GM21576 (cell line): Measurements from ENCODE around the gene ITPR1.

ENCODE experiments used
- ATAC-seq: cut with Tn5 transposase; IDR thresholded peaks from one replicate; pipeline ENCODE4 v1.9.1; 2021; ENCODE audit warnings: mild to moderate bottlenecking, moderate library complexity; ENCODE audit not compliant: unreplicated experiment

Gene ITPR1

DNA sequence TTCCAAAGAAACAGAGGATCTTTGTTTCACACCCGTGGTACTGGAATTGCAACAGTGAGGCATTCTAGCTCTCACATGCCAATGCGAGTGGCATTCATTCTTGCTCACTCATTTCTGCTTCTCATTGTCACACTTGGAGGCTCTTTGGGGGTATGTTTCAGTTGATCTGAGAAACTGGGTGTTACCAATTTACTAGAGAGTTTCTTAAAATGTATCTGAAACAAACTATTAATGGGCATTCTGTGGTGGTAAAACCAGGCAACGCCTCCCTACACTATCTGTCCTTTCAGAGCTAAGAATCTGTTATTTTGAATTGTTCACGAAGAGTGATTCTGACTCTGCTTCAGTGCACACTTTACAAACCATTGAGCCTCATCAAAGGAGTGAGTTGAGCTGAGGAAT is 345.5 kb downstream of the ITPR1 start:
- peak; percentile 74 for ATAC-seq

GRCh38 chr3:4839278-4839677 is 346.1 kb downstream of the ITPR1 start:
- ATAC-seq: no peak

- no peak for ATAC-seq
Measured at GRCh38 chr3:4841225-4841624, 348.1 kb downstream of the ITPR1 start.

- no peak for ATAC-seq
Measured at GRCh38 chr3:4841776-4842440, 348.8 kb downstream of the ITPR1 start.

GRCh38 chr3:4843619-4844018 is 350.5 kb downstream of the ITPR1 start:
- no peak for ATAC-seq

- peak; percentile 87 for ATAC-seq
Measured at GRCh38 chr3:4845882-4846281, 352.7 kb downstream of the ITPR1 start.

GRCh38 chr3:4846543-4846942 is 353.4 kb downstream of the ITPR1 start:
- ATAC-seq: no peak

DNA sequence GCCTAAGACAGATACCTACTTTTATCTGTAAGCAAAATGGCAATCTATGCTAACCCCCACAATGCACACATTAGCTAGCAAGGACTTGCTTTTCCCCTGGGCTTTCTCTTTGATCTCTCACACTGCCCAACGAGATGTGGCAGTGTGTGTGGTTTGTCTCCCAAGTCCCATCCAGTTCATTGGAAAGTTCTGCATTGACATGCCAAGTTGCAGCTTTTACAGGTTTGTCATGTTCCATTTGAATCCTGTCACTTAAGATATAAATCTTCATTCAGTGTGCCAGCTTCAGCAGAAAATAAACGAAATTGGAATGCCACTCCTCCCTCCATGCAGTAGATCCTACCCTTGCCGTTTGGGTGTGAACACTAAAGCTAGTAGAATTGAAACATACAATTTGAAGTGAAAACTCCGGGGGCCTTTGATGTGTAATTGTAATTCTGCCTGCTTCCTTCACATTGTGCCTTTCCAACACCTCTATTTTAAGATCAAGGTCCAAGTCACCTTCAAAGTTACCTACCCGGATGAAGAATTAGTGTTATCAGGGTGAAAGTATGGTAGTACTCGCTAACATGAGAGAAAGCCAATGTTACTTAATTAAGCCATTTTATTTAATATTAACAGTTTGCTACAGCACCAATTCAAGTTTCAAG is 355.2 kb downstream of the ITPR1 start:
- no peak for ATAC-seq

DNA sequence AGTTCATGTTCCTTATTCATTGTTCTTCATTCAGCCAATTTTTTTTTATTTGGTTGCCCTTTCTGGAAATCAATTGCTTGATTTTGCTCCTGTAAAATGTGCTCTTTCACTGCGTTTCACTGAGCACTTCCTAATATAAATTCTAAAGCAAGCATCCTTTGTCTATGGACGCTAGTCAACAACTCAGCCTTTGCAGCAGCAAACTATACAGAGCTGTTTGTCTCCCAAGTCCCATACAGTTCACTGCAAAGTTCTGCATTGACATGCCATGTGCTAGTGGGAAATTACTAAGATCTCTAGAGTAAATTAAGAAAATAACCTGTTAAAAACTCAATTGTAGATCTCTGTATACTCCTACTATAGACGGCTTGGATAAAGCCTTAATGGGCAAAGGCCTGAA is 356.0 kb downstream of the ITPR1 start:
- no peak for ATAC-seq

DNA sequence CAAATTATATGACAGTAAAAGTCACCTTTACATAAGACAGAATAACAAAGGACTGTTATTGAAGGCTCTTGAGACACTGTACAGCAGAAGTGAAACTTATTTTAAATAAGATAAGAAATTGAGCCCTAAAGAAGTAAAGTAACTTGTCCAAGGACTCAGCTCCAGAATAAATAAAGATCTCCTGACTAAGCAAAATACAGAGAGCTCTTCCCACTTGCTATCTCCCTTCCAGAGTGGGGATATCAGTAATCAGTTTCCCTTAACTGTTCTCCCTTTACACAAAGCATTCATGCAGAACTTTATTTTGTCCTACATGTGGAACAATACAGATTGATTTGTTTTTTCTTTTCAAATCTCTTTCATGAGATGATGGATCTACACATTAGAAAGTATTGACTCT is 356.6 kb downstream of the ITPR1 start:
- no peak for ATAC-seq

DNA sequence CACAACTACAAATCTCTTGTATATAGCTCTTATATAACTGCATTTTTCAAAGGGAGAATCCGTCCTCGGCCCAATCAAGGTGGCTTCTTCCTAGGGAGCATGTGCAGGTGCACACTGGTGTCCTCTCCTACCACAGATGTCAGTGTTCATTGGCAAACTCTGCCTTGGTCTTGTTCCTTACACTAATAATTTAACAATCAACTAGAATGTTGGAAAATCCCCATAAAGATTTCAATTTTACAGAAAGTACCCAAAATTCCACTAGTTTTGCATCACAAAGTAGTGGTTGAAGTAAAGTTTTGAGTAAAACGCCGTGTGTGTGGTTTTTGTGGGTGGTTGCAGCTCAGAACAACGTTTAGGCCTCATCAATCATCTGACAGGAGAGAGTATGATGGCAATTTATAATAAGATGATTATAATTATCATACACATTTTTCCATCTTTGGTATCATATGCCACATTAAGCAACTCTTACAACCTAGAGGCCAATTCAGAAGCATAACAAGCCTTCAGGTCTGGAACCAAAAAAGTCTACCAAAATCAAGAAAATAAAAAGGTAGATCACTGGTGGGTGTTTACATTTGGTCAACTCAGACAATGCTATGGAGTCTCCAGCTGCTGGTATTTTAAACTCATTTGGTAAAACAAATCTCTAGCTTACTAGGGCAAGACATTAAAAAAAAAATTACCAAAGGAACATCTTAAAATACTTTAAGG is 357.2 kb downstream of the ITPR1 start:
- peak; percentile 2 for ATAC-seq

DNA sequence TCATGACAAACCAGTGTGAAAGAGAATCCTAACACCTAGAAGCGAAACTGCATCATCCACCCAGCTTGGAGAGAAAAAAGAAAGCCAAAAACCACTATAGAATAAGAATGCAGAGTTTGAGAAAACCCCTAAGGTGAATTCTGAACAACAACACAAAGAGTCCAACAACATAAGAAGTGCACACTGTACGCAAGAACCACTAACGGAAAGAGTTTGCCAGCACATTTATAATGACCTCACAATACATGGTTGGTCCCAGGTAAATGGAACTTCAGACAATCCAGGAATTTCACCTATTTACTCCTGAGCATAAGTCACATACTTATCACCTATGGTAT is 357.7 kb downstream of the ITPR1 start:
- ATAC-seq: peak; percentile 42

- no peak for ATAC-seq
Measured at GRCh38 chr3:4852780-4853748, 359.9 kb downstream of the ITPR1 start.

- ATAC-seq: no peak
Measured at GRCh38 chr3:4853749-4854140, 360.6 kb downstream of the ITPR1 start.

DNA sequence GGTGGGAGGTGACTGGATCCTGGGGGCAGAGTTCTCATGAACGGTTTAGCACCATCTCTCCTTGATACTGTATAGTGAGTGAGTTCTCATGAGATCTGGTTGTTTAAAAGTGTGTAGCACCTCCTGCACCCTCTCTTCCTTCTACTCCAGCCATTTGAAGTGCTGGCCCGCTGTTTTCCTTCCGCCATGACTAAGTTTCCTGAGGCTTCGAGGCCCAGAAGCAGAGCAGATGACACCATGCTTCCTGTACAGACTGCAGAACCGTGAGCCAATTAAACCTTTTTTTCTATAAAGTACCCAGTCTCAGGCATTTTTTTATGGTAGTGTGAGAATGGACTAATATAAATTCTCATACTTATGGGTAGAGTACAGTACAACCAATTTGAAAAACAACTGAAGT is 362.5 kb downstream of the ITPR1 start:
- ATAC-seq: no peak

GRCh38 chr3:4856136-4856535 is 363.0 kb downstream of the ITPR1 start:
- no peak for ATAC-seq

DNA sequence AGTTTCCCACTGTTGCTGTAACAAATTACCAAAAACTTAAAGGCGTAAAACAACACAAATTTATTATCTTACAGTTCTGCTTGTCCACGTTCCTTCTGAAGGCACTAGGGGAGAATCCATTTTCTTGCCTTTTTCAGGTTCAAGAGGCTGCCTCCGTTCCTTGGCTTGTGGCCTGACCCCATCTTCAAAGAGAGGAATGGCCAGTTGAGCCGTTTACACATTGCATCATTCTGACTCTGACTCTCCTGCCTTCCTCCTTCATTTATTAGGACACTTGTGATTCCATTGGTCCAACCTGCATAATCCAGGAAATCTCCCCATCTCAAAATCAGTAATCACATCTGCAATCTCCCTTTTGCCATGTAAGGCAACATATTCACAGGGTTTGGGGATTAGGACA is 363.4 kb downstream of the ITPR1 start:
- ATAC-seq: no peak

DNA sequence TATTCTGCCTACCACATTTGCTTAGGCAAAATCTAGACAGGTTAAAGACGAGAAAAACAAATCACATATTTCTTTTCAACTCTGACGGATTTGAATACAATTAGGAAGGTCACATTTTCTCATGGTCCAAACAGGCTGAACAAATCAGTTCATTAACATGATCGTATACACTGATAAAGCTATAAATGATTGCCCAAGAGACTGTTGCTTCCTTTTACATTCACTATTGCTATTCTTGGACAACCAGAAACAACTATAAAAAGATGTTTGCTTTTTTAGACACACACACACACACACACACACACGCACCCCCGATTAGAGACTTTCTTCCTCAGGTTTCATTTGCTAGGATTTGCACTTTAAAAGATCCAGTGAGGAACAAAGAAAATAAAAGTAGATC is 363.8 kb downstream of the ITPR1 start:
- no peak for ATAC-seq

- ATAC-seq: no peak
Measured at GRCh38 chr3:4859788-4860187, 366.6 kb downstream of the ITPR1 start.

GRCh38 chr3:4862973-4863372 is 369.8 kb downstream of the ITPR1 start:
- ATAC-seq: no peak

- ATAC-seq: no peak
Measured at GRCh38 chr3:4864503-4864902, 371.4 kb downstream of the ITPR1 start.
